Measurements from ENCODE around the gene DSG4.
"Not testable (repeated sequence)": the region's sequence is repeated elsewhere in the genome, so short reads cannot be mapped to it uniquely, and the experiment has no call there.

DSG4 gene, protein sequence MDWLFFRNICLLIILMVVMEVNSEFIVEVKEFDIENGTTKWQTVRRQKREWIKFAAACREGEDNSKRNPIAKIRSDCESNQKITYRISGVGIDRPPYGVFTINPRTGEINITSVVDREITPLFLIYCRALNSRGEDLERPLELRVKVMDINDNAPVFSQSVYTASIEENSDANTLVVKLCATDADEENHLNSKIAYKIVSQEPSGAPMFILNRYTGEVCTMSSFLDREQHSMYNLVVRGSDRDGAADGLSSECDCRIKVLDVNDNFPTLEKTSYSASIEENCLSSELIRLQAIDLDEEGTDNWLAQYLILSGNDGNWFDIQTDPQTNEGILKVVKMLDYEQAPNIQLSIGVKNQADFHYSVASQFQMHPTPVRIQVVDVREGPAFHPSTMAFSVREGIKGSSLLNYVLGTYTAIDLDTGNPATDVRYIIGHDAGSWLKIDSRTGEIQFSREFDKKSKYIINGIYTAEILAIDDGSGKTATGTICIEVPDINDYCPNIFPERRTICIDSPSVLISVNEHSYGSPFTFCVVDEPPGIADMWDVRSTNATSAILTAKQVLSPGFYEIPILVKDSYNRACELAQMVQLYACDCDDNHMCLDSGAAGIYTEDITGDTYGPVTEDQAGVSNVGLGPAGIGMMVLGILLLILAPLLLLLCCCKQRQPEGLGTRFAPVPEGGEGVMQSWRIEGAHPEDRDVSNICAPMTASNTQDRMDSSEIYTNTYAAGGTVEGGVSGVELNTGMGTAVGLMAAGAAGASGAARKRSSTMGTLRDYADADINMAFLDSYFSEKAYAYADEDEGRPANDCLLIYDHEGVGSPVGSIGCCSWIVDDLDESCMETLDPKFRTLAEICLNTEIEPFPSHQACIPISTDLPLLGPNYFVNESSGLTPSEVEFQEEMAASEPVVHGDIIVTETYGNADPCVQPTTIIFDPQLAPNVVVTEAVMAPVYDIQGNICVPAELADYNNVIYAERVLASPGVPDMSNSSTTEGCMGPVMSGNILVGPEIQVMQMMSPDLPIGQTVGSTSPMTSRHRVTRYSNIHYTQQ

DNA sequence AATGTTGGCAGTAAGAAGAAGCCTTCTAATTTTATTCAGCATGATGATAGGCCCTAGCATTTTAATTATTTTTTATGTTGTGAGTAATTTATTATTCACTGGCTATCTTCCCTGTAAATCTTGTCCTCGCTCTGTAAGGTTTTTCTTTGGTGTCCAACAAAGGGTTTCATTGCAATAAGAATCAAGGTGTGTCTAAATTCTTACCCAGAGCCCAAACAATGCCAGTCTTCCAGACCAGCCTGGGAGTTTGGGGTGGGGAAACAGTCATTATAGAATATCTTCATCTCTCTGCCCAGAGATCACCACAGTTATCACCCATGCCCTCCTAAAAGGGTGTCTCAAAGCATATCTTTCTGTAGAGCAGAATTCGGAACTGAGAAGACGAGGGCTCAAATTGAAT, at the start of gene DSG4:
Gene DSG4, plus strand, starts transcription at position 301 of the 400 bp plus-strand sequence. CDS start 135 bp downstream, outside the sequence.
- DNase-seq (ENCODE audit: extremely low read depth, low read depth): no peak
- no peak for TF ChIP-seq CTCF (IDR thresholded peaks at IDR 0.05; ENCODE audit: low read depth, low read length)

DNA sequence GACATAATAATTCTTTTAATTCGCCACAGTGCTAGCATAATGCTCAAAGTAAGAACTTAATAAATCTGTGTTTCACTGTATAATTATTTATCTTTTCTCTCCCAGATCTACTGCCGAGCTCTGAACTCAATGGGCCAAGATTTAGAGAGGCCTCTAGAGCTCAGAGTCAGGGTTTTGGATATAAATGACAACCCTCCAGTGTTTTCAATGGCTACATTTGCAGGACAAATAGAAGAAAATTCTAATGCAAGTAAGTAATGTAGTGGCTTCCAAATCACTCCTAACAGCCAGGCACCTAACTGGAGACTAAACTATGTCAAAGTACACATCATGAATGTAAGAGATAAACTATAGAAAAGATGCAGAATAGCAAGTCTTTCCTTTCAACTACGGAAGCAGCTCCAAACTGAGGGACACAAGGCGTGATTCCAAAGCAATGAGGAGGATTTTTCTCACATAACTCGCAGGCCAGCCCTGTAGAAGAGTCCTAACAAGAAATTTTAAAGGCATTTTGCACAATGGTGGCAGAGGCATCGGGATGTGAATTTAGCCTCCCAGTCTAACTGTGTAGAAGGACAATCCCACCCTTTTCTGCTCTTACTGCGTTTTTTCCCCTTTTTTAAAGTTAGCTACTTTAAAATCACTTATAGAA, 46.7 kb upstream of the DSG4 start:
- DNase-seq (ENCODE audit: extremely low read depth, low read depth): no peak
- TF ChIP-seq CTCF (IDR thresholded peaks at IDR 0.05; ENCODE audit: low read depth, low read length): no peak

- DNase-seq (ENCODE audit: extremely low read depth, low read depth): no peak
- TF ChIP-seq CTCF (IDR thresholded peaks at IDR 0.05; ENCODE audit: low read depth, low read length): no peak
These were observed 33.1 kb upstream of the DSG4 start for GRCh38 chr18:31343454-31343853.

- DNase-seq (ENCODE audit: extremely low read depth, low read depth): not testable (repeated sequence)
These were observed 23.2 kb upstream of the DSG4 start for GRCh38 chr18:31353336-31353735.

- no peak for TF ChIP-seq CTCF (IDR thresholded peaks at IDR 0.05; ENCODE audit: low read depth, low read length)
- no peak for DNase-seq (ENCODE audit: extremely low read depth, low read depth)
These were observed 21.6 kb upstream of the DSG4 start for GRCh38 chr18:31354990-31355389.

DNA sequence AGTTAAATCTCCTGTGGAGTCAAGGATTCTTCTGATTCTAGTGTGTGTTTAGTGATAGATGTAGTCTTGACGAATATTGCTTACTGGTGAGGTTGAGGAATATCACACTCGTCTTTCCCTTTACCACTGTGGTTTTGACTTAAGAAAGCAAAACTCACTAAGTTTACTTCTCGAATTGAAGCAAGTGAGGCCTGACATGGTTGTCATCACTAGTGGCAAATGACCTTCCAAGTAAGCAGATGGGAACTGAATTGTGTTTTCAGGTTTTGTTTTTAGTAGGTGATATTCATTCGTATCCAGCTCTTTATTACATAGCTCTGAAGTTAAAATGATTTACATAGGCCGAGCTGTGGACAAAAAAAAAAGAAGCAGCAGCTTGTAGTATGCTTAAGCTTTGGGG, 20.6 kb upstream of the DSG4 start:
- TF ChIP-seq CTCF (IDR thresholded peaks at IDR 0.05; ENCODE audit: low read depth, low read length): no peak
- no peak for DNase-seq (ENCODE audit: extremely low read depth, low read depth)

DNA sequence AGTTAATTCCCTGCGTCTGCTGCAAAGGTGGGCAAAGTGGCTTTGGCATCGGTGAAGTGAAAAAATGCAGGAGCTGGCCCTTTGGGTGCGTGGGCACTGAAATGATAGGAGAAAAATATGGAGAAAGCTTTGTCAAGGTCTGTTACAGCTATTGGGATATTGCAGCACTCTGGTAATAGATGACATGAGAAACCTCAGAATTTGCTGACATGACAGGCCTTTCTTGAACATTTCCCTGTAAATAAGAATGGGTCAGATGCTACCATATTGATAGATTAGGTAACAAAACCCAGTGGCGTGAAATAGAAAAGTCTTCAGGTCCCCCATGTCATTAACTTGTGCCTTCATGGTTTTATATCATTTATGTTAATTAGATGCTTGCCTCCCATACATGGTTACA, 12.4 kb upstream of the DSG4 start:
- TF ChIP-seq CTCF (IDR thresholded peaks at IDR 0.05; ENCODE audit: low read depth, low read length): no peak
- no peak for DNase-seq (ENCODE audit: extremely low read depth, low read depth)
